DMS 273 (cell line): ENCODE results near the gene TXNL4A.
"Not testable (repeated sequence)": the region's sequence is repeated elsewhere in the genome, so short reads cannot be mapped to it uniquely, and the experiment has no call there.

Source experiments
- DNase-seq: peaks from one replicate; lab custom pipeline; 2025; ENCODE audit not compliant: unreplicated experiment; lab: John Stamatoyannopoulos, UW

Gene TXNL4A

DNA sequence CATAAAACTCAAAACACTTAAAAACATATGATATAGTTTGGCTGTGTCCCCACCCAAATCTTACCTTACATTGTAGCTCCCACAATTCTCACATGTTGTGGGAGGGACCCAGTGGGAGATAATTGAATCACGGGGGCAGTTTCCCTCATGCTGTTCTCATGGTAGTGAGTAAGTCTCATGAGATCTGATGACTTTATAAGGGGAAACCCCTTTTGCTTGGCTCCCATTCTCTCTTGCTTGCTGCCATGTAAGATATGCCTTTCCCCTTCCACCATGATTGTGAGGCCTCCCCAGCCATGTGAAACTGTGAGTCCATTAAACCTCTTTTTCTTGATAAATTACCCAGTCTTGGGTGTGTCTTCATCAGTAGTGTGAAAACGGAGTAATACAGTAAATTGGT is 11.3 kb upstream of the TXNL4A start:
- DNase-seq: not testable (repeated sequence)

DNA sequence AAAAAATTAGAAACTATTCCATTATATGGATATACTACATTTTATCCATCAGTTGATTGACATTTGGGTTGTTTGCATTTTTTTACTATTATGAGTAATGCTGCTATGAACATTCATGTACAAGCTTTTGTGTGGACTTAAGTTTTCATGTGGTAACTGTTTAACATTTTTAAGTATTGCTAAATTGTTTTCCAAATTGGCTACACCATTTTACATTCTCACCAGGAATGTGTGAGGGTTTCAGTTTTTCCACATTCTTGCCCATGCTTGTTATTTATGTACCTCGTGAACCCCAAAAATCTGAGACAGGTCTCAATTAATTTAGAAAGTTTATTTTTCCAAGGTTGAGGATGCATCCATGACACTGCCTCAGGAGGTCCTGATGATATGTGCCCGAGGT is 3.1 kb upstream of the TXNL4A start:
- DNase-seq: no peak

DNA sequence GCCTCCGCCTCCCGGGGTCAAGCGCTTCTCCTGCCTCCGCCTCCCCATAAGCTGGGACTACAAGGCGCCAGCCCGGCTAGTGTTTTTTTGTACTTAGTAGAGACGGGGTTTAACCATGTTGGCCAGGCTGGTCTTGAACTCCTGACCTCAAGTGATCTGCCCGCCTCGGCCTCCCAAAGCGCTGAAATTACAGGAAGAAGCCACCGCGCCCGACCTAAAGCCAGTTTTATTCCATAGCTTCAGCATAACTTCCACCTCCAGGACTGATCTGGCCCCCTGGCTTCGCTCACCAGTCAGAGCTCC is 783 bp upstream of the TXNL4A start:
- DNase-seq: no peak

DNA sequence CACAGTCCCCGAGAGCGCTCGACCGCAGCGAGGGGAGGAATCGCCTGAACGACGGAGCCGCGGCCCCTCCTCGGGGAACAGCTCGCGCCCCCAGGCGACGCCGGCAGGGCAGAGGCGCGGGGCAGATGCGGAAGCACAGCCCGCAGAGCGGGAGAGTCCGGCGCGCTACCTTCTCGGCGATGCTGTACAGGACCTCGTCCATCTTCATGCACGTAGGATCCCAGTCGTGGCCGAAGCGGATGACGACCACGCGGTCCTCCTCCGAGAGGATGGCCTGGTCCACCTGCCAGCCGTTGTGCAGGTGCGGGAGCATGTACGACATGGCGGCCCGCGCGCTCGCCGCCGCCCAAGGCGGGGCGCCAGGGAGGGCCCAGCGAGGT is 302 bp downstream of the TXNL4A start:
- peak; percentile 84 for DNase-seq

DNA sequence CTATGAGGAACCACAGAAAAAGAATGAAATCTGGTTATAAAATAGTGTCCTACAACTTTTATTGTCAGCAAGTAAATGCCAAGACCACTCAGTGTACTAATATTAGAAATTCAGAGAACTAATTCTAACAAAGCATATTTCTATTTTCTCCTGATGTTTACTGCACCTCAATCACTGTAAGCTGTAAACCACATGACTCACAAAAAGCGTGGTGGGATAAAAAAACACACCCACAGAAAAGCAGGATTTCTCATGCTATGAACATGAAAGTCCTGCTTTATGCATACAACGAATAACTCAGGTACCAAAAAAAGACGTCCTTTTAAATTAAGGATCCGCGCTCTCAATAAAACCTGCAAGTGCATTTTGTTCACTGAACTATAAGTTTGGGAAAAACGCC is 797 bp downstream of the TXNL4A start:
- peak; percentile 42 for DNase-seq

DNA sequence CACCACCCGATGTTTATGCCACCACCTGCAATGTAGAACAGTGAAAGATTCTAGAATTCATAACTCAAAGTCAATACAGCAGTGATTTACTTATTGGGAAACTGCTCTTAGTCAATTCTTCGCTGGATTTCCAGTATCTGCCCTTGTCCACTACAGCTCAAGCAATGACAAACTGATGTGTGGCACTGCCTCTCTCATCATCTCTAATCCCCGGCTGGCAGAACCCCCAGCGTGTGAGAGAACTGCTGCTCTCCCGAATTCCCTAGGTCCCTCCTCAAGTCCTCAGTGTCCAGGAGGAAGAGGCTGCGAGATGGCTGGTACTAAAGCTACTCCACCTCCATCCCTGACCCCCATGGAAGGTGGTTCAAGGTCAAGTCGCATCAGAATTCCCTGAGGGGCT is 1.6 kb downstream of the TXNL4A start:
- DNase-seq: peak; percentile 35

DNA sequence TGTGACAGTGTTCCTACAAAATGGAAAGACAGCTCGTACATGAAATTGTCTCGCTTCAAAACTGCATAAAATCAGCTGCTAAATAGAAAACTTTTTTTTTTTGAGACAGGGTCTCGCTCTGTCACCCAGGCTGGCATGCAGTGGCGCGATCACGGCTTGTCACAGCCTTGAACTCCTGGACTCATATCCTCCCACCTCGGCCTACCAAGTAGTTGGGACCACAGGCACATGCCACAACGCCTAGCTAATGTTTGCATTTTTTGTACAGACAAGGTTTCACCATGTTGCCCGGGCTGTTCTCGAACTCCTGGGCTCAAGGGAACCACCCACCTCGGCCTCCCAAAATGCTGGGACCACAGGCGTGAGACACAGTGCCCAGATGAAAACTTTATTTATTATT is 3.2 kb downstream of the TXNL4A start:
- DNase-seq: no peak

DNA sequence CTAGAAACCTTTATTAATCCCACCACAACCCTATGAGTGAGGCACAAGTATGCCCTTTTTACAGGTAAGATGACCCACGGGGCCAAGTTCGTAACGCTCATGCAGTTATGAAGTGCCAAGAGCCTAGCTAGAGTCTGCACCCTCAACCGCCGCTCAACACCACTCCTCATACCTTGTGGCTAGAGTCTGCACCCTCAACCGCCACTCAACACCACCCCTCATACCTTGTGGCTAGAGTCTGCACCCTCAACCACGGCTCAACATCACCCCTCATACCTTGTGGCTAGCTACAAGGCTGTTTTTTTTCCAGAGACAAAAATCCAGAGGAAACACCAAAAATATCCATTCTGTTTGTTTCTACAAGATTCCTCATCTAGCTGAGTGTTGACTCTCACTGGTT is 4.6 kb downstream of the TXNL4A start:
- no peak for DNase-seq

DNA sequence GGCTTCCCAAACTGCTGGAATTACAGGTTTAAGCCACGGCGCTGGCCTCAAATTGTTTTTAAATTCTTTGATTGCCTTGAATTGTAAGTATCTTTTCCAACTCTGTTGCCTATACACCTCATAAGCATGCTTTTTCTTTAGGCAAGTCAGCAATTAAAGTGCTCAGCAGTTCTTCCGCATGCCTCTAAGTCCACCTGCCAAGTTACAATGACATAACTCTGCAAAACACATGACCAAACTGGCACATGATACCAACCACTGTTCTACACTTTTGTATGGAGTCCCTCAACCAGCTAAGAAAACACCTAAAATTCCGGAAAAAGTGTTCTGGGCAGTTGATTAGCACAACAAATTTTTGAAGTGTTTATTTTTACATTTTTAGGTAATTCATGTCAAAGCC is 5.1 kb downstream of the TXNL4A start:
- DNase-seq: no peak

DNA sequence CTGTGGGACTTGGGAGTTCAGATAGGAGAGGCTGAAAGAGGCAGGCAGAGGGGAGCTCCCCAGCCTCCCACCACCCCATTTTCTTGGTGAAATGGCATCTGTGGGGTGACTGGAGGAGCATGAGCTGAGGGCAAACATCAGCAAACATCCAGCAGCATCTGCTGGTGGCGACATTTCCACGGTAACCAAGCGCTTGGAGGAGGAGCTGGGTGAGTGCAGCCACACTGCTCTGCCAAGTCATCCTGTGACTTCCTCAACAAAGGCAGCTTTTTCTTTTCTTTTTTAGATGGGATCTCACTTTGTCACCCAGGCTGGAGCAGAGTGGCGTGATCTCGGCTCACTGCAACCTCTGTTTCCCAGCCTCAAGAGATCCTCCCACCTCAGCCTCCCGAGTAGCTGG is 5.6 kb downstream of the TXNL4A start:
- DNase-seq: peak; percentile 32

DNA sequence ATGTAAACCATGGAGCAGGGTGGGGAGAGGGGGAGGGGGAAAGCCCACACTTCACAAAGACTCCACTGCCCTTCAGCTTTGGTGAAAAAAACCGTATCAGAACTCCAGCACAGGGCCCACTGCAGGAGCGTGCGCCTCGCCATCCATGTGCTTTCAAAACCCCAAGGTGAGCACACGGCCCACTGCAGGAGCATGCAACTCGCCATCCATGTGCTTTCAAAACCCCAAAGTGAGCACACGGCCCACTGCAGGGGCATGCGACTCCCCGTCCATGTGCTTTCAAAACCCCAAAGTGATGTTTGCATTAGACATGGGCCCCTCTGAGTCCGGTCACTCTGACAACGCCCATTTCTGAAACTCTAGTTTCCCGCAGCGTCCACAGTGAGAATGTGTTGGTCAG is 7.8 kb downstream of the TXNL4A start:
- no peak for DNase-seq

DNA sequence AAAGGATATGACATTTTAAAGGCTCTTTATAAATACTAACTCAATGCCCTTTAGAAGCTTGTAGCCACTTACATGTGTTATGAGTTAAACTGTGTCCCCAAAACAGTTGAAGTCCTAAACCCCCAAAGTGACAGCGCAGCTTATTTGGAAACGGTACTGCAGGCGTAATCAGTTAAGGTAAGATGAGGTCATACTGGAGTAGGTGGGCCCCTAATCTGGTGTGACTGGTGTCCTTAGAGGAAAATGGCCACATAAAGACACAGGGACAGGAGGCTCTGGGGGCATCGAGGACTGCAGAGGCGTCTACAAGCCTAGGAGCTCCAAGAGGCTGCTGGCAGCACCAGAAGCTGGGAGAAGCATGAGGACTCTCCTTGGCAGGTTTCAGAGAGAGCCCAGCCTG is 8.5 kb downstream of the TXNL4A start:
- DNase-seq: no peak

DNA sequence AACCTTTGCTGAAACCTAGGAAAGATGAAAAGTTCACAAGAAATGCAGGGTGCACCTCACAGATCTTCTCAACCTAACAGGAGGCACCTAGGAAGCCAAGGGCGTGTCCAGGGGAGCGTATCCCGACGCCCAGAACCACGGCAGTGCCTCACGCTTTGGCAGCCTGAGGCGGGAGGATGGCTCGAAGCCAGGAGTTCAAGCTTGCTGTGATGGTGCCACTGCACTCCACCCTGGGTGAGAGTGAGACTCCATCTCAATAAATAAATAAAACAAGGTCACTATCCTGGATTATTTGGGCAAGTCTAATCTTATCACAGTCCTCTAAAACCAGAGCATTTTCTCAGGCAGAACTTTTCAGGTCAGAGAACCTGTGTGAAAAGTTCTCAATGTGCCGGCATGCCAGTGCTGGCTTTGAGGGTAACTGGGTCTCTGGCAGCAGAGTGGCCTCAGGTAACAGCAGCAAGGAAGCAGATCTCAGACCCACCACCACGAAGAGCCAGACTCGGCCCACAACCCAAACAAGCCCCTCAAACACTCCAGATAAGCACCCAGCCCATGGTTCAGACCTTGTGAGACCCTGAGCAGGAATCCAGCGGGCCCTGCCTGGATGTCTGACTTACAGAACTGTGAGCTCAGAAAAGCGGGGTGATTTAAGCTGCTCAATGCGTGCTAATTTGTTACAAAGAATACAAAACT is 12.2 kb downstream of the TXNL4A start:
- DNase-seq: no peak

DNA sequence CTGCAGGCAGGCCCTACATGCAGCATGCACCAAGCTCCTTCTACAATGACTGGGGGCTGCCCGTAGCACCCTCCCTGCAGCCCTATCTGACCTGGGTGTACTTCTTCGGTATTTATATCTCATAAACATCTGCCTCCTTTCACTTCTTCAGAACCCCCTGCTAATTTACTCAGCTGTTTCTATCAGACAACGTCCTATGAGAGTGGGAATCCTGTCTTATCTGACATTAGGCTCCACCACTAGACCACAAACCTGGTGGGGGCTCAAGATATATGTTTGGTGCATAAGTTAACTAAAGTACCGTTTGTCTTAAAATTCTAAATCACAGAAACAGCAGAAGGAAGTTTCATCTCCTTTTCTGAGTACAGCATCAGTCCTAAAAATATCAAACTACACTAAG is 13.3 kb downstream of the TXNL4A start:
- no peak for DNase-seq

DNA sequence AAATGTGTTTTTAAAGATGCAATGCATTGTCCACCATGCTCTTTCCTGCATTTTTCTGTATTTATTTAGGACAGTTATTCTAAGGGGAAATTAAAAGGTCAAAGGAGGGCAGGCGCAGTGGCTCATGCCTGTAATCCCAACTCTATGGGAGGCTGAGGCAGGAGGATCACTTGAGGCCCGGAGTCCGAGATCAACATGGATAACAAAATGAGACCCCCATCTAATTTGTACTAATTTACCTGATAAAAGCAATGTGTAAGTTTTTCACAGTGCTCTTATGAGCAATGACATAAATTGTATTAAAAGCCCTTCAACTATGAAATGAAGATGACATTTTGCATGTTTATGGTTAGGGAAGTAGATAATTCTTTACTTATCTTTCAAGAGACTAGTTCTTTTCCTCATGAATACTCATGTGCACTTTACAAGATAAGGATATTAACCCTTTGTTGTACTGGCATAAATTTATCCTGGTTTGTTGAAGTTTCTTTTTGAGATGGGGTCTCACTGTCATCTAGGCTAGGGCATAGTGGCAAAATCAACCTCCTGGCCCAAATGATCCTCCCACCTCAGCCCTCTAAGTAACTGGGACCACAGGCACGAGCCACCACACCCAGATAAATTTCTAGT is 14.2 kb downstream of the TXNL4A start:
- no peak for DNase-seq

DNA sequence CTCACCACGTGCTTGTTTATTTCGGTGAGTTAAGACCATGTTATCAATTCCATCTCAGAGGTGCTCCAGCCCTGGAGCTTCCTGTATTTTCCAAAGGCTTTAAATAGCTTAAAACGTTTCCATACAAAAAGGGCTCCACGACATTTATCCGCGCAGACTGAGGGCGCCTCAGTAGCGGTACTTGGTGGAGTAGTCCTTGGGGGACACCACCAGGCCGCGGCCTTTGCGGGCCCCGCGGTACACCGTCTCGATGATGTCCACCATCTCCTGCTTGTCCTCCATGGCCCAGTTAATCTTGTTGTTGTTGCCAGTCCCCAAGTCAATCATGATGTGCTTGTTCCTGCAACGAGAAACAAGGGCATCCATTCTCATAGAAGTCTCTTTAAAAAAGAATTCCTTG is 14.8 kb downstream of the TXNL4A start:
- DNase-seq: no peak

DNA sequence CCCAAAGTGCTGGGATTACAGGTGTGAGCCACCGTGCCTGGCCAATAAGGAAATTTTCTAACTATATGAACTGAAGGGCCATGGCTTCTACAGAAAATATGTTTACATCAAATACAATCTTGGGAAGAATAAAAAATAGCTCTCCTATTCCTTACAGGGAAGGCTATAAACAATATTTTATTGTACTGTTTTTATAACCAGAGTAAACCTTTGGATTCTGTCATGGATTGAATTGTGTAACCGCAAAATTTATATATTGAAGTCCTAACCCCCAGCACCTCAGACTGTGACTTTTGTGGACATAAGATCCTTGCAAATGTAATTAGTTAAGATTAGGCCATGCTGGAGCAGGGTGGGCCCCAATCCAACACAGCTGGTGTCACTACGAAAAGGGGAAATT is 15.6 kb downstream of the TXNL4A start:
- no peak for DNase-seq

DNA sequence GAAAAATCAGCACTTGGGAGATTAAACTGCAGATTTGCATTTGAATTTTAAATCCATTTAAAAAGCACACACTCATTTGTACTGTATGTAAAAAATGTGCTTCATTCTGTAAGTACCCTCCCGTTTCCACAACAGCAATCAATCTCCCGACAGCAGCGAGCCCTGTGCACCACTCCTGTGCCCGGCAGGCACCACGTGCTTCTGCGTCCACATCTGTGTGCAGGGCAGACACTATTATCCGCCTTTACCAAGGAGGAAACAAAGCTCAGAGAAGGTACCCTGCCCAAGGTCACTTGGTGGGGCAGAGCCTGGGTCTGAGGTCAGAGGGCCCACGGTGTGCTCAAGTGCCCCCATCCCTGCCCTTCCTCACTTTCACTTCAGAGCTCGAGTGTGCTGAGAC is 16.4 kb downstream of the TXNL4A start:
- no peak for DNase-seq

DNA sequence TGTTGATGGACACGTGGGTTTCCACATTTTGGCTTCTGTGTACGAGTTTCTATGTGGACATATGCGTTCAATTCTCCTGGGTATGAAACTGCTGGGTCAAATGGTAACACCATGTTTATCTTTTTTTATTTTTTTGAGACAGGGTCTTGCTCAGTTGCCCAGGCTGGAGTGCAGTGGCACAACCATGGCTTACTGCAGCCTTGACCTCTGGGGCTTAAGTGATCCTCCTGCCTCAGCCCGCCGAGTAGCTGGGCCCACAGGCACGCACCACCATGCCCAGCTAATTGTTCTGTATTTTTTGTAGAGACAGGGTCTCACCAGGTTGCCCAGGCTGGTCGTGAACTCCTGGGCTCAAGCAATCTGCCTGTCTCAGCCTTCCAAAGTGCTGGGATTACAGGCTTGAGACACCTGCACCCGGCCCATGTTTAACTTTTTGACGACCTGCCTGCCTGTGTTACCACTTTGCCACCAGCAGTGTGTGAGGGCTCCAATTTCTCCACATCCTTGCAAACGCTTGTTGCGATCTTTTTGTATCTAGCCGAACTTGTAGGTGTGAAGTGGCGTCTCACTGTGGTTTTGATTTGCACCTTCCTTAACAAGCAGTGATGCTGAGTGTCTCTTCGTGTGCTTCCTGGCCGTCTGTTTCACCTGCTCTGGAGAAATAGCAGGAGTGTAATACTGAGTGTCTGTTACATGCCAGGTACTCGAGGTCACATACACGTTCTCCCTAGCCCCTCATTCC is 17.0 kb downstream of the TXNL4A start:
- DNase-seq: no peak

DNA sequence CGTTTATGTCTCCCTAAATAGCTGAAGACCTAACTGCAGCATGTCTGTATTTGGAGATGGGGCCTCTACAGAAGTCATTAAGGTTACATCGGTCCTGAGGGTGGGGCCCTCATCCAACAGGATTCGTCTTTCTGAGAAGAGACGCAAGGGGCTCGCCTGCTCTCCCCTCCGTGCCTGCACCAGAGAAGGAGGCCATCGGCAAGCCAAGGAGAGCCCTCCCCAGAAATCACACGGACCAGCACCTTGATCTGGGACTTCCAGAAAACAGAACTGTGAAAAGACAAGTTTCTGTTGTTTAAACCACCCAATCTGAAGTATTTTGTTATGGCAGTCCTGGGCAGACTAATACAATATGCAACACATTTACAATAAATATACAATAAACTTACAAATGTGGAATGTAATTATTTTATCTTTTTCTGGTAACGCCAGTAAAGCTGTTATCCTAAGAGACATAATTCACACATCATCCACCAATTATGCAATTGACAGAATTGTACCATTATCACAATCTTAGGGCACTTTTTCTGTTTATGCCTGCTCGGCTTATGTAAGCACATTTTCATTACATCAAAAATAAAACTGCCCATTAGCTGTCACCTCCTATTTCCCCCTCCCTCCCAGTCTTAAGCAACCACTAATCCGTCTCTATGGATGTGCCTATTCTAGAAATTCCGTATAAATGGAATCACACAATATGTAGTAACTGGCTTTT is 17.8 kb downstream of the TXNL4A start:
- DNase-seq: no peak

DNA sequence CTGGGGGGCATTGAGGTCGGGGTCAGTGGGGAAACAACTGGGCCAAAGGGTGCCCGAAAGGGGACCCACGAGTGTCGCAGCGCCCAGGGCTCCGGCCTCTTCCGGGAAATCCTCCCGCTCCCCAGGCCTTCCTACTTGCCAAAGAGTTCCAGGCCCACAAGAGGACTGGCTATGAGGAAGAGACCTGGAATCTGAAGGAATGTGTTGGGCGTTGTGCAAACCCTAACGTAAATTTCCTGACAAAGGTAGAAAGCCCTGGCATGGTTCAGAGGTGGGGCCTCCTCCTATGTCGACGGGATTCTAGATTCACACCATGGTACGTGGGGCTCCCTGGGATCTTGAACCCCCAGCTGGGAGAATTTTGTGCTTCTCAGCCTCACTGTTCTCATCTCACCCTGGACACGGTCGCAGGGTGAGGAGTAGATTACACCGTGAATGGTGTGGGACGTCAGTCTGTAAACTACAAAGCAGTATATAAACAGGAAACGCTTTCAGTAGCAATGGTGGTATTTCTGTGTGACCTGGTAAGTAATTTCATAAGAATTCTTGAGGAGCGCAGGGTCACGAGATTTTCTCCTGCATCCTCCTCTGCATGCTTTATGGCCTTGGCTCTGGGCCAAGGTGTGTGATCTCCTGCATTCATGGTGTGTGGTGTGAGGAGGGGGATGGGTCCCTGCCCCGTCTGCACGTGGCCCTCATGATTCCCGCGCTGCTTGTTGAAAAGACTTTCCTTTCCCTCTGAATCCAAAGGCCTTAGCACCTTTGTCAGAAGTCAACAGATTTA is 23.1 kb downstream of the TXNL4A start:
- DNase-seq: peak; percentile 76
